HG02798 (cell line): Measurements from ENCODE around the gene COL25A1.

Source experiments
- ATAC-seq: cut with Tn5 transposase; IDR thresholded peaks from one replicate; pipeline ENCODE4 v1.9.1; 2021; ENCODE audit warnings: mild to moderate bottlenecking; ENCODE audit not compliant: unreplicated experiment, poor library complexity

COL25A1 gene

DNA sequence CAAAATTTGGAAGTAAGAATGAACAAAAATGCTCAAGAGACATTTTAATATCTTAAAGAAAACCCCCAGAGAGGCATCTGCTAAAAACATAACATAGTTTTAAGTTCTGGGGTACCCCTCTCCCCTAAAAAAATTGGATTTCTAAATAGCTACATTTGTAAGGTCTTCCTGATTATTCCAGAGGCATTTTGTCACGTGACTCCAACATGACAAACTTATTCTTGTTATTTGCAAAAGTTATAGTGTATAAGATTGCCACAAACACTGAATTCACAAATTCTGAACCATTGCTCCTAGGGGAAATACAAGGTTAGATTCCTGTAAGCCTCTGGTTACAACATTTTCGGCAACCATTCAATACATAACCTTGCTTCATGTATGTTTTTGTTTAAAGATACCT is 73.4 kb downstream of the COL25A1 start:
- ATAC-seq, result no peak

- no peak for ATAC-seq
These were observed 84.2 kb downstream of the COL25A1 start for GRCh38 chr4:109218288-109218687.

- ATAC-seq, result no peak
These were observed 86.3 kb downstream of the COL25A1 start for GRCh38 chr4:109216085-109216696.

DNA sequence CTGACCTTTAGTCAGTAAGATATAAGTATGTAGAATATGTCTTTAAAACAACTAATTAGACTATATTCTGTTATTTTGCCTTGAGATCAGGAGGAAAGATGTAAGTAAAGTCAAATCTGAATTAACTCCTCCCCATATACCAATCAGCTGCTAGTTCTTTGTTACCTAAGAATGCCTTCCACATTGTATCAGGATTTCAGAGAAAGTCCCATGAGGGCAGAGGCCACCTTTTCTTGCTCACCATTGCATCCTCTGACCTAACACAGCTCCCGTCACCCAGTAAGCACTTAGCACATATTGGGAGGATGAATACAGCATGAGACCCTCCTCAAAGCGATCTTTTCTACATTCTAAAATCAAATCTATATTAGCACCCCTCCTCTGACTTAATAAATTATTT is 87.0 kb downstream of the COL25A1 start:
- ATAC-seq, result no peak

- no peak for ATAC-seq
These were observed 87.7 kb downstream of the COL25A1 start for GRCh38 chr4:109214622-109215301.

DNA sequence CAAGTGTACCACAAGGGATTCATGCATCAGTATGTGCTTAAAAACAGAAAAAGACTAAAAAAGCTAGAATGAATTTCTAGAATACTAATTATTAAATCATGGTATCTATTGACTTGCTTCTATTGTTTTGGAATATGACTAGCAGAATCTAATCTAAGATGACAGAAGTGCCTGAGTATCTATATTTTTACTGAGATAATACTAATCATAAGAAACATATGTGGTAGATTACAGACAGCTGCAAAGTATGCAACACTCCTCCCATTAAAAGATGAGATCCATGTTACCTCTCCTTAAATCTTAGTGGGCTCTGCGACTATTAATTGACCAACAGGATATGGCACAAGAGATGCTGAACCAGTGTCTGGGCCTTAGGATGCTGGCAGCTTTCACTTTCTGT is 89.4 kb downstream of the COL25A1 start:
- no peak for ATAC-seq

DNA sequence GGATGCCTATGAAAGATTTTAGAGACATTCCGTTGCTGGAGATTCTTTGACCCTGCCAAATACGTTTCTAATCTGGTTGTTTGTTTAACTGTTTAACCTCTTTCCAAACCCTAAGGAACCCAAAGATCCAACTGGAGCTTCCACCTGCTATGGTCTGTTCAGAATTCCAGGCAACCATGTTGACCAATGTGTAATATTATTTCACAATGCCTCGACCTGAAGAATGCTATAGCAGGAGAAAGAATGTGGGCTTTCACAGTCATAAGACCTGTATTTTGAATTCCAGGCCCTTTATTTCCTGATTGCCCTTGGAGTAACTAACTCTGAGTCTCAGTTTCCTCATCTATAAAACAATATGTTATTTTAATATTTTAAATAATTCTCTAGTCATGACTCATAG is 90.8 kb downstream of the COL25A1 start:
- no peak for ATAC-seq

GRCh38 chr4:109209647-109210046 is 92.8 kb downstream of the COL25A1 start:
- no peak for ATAC-seq

DNA sequence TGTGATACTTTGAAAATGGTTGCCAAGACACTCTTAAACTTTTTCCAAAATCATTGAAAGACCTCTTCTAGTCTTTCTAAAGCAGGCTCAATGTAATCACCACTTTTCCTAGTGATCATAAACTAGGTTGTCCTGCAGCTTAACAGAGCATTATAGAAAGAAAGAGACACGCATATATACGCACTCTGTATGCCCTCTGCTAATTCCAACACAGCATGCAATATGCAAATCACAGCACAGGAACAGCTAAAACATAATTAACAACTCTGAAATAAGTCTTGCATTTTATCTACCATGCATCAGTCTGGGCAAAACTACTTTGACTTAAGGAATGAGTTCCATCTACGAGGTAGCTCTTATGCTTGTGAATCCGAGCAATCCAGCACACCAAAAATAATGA is 94.6 kb downstream of the COL25A1 start:
- no peak for ATAC-seq

- no peak for ATAC-seq
These were observed 95.4 kb downstream of the COL25A1 start for GRCh38 chr4:109207061-109207460.

- ATAC-seq, result no peak
These were observed 95.8 kb downstream of the COL25A1 start for GRCh38 chr4:109206620-109207019.

DNA sequence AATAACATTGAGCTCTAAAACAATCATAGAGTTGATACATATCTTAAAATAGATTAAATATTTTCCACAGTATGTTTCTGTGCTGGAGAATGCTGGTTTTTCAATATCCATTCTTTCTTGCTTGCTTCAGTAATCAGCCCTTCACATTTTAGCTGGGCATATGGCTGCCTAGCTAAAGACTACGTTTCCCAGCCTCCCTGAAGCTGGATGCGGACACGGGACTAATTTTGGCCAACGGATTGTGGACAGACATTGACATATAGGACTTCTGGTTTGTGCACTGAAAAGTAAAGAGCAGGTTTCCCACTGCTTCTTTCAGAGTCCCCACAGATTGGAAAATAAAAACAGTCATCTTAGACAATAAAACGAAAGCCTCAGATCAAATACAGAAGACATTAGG is 97.3 kb downstream of the COL25A1 start:
- ATAC-seq, result no peak

DNA sequence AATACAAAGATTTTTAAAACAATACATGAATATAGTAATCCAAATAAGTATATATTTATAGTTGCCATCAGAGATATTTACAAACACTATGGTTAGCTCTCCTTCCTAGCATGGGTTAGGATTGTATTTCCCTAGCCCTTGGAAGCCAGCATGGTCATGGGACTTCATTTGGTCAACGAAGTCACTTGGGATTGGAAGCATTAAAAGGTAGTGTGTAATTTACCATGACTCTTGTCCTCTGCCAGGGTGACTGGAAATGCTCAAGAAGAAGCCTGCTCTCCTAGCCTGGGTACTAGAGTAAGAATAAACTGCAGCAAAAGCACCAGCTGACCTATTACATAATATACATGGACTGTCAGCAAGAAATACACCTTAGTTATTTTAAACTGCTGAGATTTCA is 102.9 kb downstream of the COL25A1 start:
- no peak for ATAC-seq

DNA sequence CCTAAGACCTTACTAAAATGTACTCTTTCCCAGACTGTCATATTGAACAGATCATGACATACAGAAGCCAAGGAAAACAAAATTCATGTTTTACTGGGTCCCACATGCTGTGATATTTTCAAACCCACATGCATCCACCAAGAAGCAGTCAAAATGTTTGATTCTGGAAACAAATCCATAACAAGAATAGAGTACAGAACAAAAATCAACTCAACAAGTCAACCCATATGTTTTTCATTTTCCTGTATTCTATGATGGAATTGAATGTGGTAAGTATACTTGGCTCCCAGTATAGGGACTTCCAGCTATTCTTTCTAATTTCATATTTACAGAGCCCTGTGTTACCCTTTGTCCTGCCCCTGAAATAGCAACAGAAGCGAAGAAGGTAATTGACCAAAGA is 106.8 kb downstream of the COL25A1 start:
- ATAC-seq, result no peak

- no peak for ATAC-seq
These were observed 111.2 kb downstream of the COL25A1 start for GRCh38 chr4:109191216-109191615.

DNA sequence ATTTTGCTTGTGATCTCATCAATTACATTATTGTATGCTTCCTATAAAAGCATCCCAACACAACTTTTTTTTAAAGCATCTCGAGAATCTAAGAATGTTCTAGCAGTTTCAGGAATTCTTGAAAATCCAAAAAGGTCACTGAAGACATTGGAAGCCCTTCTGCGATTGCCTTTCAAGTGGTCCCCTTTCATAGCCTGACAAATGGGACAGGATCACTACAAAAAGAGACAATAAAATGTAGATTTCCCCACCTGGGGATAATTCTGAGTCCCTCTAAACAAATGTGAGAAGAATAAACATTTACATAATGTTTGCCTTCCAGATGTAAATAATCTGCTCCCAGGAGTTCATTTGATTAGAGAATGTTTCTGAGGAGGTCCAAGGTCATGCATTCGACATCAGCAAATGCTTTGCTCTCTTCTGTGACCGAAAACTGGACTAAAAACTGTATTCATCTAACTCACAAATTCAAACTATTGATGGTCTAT is 116.0 kb downstream of the COL25A1 start:
- no peak for ATAC-seq

GRCh38 chr4:109185951-109186350 is 116.5 kb downstream of the COL25A1 start:
- no peak for ATAC-seq

DNA sequence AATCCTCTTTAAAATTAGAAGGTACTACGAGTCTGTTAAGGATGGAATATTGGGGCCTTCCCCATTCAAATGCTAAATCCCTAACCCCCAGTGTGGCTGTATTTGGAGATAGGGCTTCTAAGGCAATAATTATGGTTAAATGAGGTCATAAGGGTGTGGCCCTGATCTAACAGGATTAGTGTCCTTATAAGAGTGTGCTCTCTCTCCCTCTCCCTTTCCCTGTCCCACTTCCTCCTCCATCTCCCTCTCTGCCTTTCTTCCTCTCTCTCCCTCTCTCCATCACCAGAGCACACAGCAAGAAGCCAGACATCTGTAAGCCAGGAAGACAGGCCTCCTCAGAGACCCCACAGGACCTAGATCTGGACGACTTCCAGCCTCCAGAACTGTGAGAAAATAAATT is 116.9 kb downstream of the COL25A1 start:
- no peak for ATAC-seq

GRCh38 chr4:109184491-109184961 is 117.9 kb downstream of the COL25A1 start:
- ATAC-seq, result no peak

- ATAC-seq, result no peak
These were observed 118.4 kb downstream of the COL25A1 start for GRCh38 chr4:109183931-109184490.

DNA sequence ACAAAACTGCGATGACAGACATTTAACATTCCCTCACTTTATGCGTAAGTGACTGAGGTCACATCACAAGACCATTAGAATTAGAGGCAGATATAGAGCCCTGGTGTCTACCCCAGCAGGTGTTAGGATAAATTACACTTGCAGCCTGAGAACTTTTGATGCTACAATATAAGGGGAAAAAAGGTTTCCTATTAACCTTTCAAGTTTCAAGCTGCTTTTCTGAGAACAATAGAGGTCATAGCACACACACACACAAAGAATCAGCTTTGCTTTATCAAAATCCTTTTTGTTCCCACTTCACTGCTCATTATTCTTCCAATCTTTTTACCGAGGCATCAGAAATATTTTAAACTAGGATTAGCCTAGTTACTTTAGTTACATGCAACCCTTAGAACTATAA is 119.8 kb downstream of the COL25A1 start:
- ATAC-seq, result no peak

GRCh38 chr4:109179061-109179460 is 123.4 kb downstream of the COL25A1 start:
- ATAC-seq, result no peak
